Activated CD4-positive, alpha-beta memory T cell treated with anti-CD3 and anti-CD28 coated beads for 36 hours (primary cell): ENCODE results near the gene SALL1. TPM values are rescaled to one million over a fixed set of nuclear protein-coding genes. Genes with fewer than 3 reads are reported as not detected.

Experiments used
- CTCF ChIA-PET: fragments of 350-600 bp; sonication (Branson Sonifier 250); formaldehyde crosslinking; loops from one replicate; lab custom pipeline; 2021; ENCODE audit warnings: antibody characterized with exemption, inconsistent platforms; lab: Charles Lee
- POLR2A ChIA-PET: fragments of 350-600 bp; sonication (Branson Sonifier 250); formaldehyde crosslinking; loops from one replicate; lab custom pipeline; 2021; ENCODE audit warnings: antibody characterized with exemption; lab: Charles Lee
- DNase-seq: peaks from one replicate; pipeline ENCODE4 v3.0.0-alpha.2; 2020
- H3K27ac Mint-ChIP-seq: one replicate; pipeline ENCODE4 v1.8.0; 2021; ENCODE audit warnings: mixed read lengths
- H3K27me3 Mint-ChIP-seq: one replicate; pipeline ENCODE4 v1.8.0; 2021; ENCODE audit warnings: mixed read lengths
- H3K36me3 Mint-ChIP-seq: one replicate; pipeline ENCODE4 v1.8.0; 2021; ENCODE audit warnings: mixed read lengths
- H3K4me1 Mint-ChIP-seq: one replicate; pipeline ENCODE4 v1.8.0; 2021; ENCODE audit warnings: low read depth, mixed read lengths
- H3K4me3 Mint-ChIP-seq: one replicate; pipeline ENCODE4 v1.8.0; 2021; ENCODE audit warnings: mild to moderate bottlenecking, mixed read lengths
- H3K9me3 Mint-ChIP-seq: one replicate; pipeline ENCODE4 v1.8.0; 2021; ENCODE audit warnings: mixed read lengths
- intact Hi-C: fragments of 100-400 bp; cut with micrococcal nuclease; formaldehyde crosslinking; loops from one replicate; pipeline ENCODE4 v1.15.1; 2023
- total RNA-seq, 2 experiments: library from RNA; stranded (reverse); gene quantifications; one replicate each; pipeline ENCODE4 v1.2.3, GENCODE V29; 2021

SALL1 gene
- total RNA-seq, 2 experiments from 2014 or later: not detected

DNA sequence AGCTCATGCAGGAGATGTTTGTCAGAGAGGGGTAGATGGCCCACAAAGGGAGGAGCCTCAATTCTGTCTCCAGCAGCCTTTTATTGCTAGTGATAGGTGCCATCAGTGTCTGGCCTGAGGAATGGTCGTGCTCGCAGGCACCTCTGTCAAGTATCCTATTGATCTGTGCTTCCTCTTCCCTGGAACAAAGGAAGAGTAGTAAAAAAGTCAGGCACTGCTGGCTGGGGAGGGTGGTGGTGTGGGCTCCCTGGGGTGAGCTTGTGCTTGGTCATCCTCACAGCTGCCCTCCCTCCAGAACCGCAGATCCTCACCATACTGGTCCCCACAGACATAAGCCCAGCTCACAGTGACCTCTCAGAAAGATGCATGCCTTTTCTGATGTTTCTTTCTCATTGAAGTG lies 15.0 kb upstream of the SALL1 start:
- intact Hi-C loops: no loop called here
- POLR2A ChIA-PET: no interaction called here
- Mint-ChIP-seq H3K36me3 (no peaks in the 10 kb centered on the region), H3K27me3 (peaks cover 3% of the 10 kb centered on the region), H3K4me3 (no peak overlapping the region), H3K27ac (no peak overlapping the region), H3K4me1 (no peaks in the 10 kb centered on the region), H3K9me3 (no peaks in the 10 kb centered on the region)
- DNase-seq: no peak
- CTCF ChIA-PET: no interaction called here

DNA sequence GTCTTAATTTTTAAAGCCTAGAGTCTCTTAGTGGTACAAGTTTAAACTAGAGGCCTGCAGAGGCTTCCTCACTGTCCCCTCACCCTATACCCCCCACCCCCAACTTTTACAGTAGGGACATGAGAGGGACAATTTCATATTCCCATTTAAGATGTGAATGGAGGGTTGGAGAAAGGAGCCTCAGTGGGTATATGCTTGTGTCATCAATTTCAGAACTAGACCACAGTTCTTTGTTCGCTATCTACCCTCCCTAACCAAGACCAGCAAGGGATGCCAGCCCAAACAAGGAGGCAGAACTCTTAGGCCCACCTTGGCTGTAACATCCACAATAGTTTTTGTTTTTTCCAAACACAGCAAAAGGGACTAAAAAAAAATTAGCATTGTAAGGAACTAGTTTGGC lies 14.0 kb upstream of the SALL1 start:
- H3K36me3 Mint-ChIP-seq: no peaks in the 10 kb centered on the region
- no peak overlapping the region for H3K4me3 Mint-ChIP-seq
- ChIA-PET POLR2A (no interaction called here), CTCF (no interaction called here)
- intact Hi-C loops: no loop called here
- H3K27me3 Mint-ChIP-seq: peaks cover 5% of the 10 kb centered on the region
- H3K27ac Mint-ChIP-seq: no peak overlapping the region
- DNase-seq: no peak
- no peaks in the 10 kb centered on the region for H3K9me3 Mint-ChIP-seq
- no peaks in the 10 kb centered on the region for H3K4me1 Mint-ChIP-seq

DNA sequence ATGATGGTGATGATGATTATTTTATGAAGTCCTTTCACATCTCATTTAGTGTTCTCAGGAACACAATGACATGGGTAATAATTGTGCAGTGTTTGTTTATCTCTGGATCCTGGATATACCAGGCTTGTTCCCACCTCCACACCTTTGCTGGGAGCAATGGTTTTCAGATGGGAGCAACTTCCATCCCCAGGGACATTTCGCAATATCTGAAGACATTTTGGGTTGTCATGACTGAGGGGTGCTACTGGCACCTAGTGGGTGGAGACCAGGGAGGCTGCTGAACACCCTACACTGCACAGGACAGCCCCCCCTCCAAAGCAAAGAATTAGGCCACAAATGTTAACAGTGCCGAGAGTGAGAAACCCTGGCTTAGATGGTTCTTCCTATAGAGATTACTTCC lies 13.5 kb upstream of the SALL1 start:
- H3K9me3 Mint-ChIP-seq: no peaks in the 10 kb centered on the region
- intact Hi-C loops: no loop called here
- peaks cover 5% of the 10 kb centered on the region for H3K27me3 Mint-ChIP-seq
- H3K36me3 Mint-ChIP-seq: no peaks in the 10 kb centered on the region
- no peaks in the 10 kb centered on the region for H3K4me1 Mint-ChIP-seq
- DNase-seq: no peak
- POLR2A ChIA-PET: no interaction called here
- H3K4me3 Mint-ChIP-seq: no peak overlapping the region
- CTCF ChIA-PET: no interaction called here
- H3K27ac Mint-ChIP-seq: no peak overlapping the region

DNA sequence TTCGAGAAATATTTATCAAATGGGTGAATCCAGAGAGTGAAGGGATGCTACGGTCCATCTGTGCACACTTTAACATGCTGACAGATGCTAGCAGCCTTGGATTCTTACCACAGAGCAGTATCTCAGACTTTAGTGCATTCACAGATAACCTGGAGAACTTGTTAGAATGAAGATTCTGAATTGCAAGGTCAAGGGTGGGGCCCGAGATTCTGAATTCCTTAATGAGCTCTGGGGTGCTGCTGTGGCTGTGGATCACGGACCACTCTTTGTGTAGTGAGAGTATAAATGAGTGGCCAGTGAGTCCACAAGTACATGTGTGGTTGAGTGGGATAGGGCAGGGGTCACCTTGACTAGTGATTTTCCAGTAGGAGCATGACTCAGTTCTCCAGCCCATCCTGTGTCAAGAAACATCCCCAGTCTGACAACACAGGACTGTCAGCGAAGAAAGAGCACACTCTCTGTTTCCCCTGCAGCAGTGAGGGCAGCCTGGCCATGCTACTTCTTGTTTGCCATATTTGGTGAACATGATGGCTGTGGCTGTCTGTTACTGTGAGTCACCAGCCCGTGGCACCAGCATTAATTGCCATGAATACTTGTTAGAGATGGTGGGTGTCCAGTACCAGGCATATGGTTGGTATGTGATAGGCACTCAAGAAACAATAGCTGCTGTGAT lies 13.0 kb upstream of the SALL1 start:
- H3K36me3 Mint-ChIP-seq: no peaks in the 10 kb centered on the region
- ChIA-PET CTCF (no interaction called here), POLR2A (no interaction called here)
- no peak overlapping the region for H3K27ac Mint-ChIP-seq
- H3K27me3 Mint-ChIP-seq: peaks cover 5% of the 10 kb centered on the region
- H3K4me1 Mint-ChIP-seq: no peaks in the 10 kb centered on the region
- intact Hi-C loops: no loop called here
- no peaks in the 10 kb centered on the region for H3K9me3 Mint-ChIP-seq
- no peak for DNase-seq
- no peak overlapping the region for H3K4me3 Mint-ChIP-seq

DNA sequence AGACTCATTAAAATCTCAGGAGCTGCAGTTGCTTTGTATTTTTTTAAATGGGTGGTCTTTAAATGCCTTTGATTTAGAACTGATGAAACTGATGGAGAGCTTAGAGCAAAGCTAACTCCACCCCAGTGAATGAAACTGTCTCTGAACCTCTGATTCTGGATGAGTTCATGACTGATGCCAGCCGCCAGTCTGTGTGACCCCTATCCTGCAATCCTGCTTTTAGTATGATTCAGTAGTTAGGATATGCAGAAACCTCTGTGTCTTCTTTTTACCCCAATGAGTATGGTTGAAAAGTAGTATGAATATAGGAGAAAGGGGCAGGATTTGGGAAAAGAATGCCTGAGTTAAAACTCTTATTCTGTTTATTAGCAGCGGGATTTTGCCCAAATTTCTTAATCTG lies 12.3 kb upstream of the SALL1 start:
- H3K9me3 Mint-ChIP-seq: no peaks in the 10 kb centered on the region
- H3K36me3 Mint-ChIP-seq: no peaks in the 10 kb centered on the region
- ChIA-PET CTCF (no interaction called here), POLR2A (no interaction called here)
- intact Hi-C loops: no loop called here
- no peak overlapping the region for H3K27ac Mint-ChIP-seq
- H3K4me3 Mint-ChIP-seq: no peak overlapping the region
- no peak for DNase-seq
- H3K27me3 Mint-ChIP-seq: peaks cover 5% of the 10 kb centered on the region
- H3K4me1 Mint-ChIP-seq: no peaks in the 10 kb centered on the region

DNA sequence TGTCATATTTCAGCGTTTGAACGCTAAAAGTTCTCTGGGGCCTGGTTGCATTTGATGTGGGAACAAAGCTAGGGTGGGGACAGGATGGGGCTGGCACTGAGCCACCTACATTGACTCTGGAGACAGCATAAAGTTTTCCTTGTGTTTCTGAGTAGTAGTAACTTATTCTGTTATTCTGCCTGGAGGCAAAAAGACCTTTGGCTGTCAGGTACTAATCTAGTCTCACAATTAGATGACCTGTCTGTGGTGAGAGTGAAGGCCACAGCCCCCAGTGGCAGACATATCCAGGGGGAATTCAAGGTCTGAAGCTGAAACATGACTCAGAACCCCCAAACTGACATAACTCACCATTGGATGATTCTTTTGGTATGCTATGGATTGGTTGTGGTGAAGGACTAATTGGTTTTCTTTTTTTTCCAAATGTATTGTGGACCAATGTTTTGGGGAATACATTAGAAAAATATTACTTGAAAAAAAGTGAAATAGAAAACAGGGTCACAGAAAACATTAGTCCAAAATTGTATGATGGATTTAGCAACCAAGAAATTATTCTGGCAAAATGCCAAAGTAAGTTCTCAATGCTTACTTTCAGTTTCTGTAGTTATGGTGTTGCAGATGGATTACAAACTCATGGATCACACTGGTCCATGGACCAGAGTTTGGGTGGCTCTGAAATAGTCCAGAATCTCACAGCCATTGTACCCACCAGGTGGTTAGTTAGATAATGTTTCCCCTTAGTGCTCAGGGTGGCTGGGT lies 10.5 kb upstream of the SALL1 start:
- H3K9me3 Mint-ChIP-seq: no peaks in the 10 kb centered on the region
- no peak overlapping the region for H3K27ac Mint-ChIP-seq
- intact Hi-C loops: no loop called here
- H3K36me3 Mint-ChIP-seq: no peaks in the 10 kb centered on the region
- no peaks in the 10 kb centered on the region for H3K4me1 Mint-ChIP-seq
- peaks cover 19% of the 10 kb centered on the region for H3K27me3 Mint-ChIP-seq
- ChIA-PET CTCF (no interaction called here), POLR2A (no interaction called here)
- no peak for DNase-seq
- H3K4me3 Mint-ChIP-seq: no peak overlapping the region

DNA sequence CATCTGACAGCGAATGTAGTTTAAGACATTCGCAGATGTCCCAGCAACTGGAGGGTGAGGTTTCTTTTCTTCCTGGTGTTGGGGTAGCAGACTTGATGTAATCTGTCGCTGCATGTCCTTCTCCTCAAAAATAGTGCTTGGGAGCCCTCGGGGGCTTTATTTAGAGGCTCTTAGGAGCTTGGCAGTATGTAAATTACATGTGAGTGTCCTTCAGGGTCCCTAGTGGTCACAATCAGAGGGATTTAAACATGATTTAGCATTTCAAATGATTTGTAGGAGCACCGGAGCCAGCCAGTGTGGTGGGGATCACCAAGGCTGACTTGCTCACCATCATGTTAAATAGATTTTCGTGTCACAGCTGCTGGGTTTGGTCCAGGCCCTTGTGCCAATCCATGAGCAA lies 8.8 kb upstream of the SALL1 start:
- no peak overlapping the region for H3K27ac Mint-ChIP-seq
- no peaks in the 10 kb centered on the region for H3K9me3 Mint-ChIP-seq
- POLR2A ChIA-PET: no interaction called here
- intact Hi-C loops: no loop called here
- no peak overlapping the region for H3K4me3 Mint-ChIP-seq
- no peaks in the 10 kb centered on the region for H3K4me1 Mint-ChIP-seq
- peaks cover 34% of the 10 kb centered on the region for H3K27me3 Mint-ChIP-seq
- H3K36me3 Mint-ChIP-seq: no peaks in the 10 kb centered on the region
- DNase-seq: no peak
- CTCF ChIA-PET: no interaction called here

DNA sequence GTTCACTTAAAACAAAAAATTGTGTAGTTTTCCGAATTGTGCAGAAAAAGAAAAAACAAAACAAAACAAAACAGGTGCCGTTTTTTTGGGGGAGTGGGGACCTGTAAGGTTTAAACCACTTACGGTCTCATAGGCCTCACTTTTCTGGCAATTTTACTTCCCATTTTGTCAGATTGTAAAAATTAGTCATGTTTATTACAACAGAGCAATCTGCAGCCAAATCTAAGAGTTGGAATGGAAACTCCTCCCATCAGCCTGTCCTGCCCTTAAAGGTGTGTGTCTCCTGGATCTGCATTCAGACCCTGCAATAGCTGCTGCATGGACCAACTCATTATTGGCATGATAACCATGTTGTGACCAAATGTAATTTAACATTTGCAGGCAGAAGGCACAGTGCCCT lies 8.2 kb upstream of the SALL1 start:
- H3K27me3 Mint-ChIP-seq: peaks cover 37% of the 10 kb centered on the region
- intact Hi-C loops: no loop called here

DNA sequence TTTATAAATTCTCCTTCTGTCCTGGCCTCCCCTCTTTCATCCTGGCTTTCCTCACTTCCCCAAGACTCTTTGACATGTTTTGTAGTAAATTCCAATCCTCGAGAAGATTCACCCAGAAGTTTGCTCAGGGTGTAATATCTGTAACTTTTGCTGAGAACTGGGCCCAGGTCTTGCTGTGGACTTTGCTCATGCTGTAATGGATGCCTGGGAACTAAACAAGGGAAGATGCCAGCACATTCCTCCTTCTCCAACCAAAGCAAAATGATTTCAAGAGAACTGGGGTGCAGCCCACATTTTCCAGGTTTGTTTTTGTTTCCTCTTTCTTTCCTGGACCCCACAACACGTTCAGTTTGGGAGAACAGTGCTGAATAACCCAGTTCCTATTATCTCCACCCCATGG lies 6.6 kb upstream of the SALL1 start:
- H3K27me3 Mint-ChIP-seq: peaks cover 53% of the 10 kb centered on the region
- CTCF ChIA-PET: no interaction called here
- H3K4me1 Mint-ChIP-seq: peaks cover 6% of the 10 kb centered on the region
- H3K36me3 Mint-ChIP-seq: peaks cover 3% of the 10 kb centered on the region
- no peak for DNase-seq
- no peaks in the 10 kb centered on the region for H3K9me3 Mint-ChIP-seq
- POLR2A ChIA-PET: no interaction called here
- no peak overlapping the region for H3K4me3 Mint-ChIP-seq
- no peak overlapping the region for H3K27ac Mint-ChIP-seq
- intact Hi-C loops: no loop called here

More for the DNA sequence above, 8.2 kb upstream of the SALL1 start:
- Mint-ChIP-seq H3K9me3 (no peaks in the 10 kb centered on the region), H3K27ac (no peak overlapping the region), H3K4me3 (no peak overlapping the region), H3K4me1 (no peaks in the 10 kb centered on the region), H3K36me3 (peaks cover under 1% of the 10 kb centered on the region)
- POLR2A ChIA-PET: no interaction called here
- CTCF ChIA-PET: no interaction called here
- DNase-seq: no peak

DNA sequence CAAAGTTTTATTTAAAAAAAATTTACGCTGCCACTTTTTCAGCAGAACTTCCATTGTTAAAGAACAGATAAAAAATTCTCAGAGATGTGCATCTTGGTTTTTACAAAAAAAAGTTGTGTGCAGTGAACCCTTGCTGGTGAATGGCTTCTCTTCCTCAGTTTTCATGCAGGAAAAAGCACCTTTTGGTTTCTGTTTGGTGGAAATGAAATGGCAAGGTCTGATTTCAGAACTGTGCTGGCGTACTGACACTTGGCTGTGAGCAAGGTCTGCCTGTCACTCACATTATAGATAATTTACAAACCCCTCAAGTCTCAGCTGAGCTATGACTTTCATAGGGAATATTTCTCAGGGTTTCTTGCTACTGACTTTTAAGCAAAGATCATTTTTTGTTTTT lies 5.7 kb upstream of the SALL1 start:
- DNase-seq: no peak
- peaks cover 4% of the 10 kb centered on the region for H3K36me3 Mint-ChIP-seq
- no peak overlapping the region for H3K4me3 Mint-ChIP-seq
- CTCF ChIA-PET: no interaction called here
- peaks cover 54% of the 10 kb centered on the region for H3K27me3 Mint-ChIP-seq
- intact Hi-C loops: no loop called here
- H3K27ac Mint-ChIP-seq: no peak overlapping the region
- no peaks in the 10 kb centered on the region for H3K9me3 Mint-ChIP-seq
- POLR2A ChIA-PET: no interaction called here
- peaks cover 7% of the 10 kb centered on the region for H3K4me1 Mint-ChIP-seq

DNA sequence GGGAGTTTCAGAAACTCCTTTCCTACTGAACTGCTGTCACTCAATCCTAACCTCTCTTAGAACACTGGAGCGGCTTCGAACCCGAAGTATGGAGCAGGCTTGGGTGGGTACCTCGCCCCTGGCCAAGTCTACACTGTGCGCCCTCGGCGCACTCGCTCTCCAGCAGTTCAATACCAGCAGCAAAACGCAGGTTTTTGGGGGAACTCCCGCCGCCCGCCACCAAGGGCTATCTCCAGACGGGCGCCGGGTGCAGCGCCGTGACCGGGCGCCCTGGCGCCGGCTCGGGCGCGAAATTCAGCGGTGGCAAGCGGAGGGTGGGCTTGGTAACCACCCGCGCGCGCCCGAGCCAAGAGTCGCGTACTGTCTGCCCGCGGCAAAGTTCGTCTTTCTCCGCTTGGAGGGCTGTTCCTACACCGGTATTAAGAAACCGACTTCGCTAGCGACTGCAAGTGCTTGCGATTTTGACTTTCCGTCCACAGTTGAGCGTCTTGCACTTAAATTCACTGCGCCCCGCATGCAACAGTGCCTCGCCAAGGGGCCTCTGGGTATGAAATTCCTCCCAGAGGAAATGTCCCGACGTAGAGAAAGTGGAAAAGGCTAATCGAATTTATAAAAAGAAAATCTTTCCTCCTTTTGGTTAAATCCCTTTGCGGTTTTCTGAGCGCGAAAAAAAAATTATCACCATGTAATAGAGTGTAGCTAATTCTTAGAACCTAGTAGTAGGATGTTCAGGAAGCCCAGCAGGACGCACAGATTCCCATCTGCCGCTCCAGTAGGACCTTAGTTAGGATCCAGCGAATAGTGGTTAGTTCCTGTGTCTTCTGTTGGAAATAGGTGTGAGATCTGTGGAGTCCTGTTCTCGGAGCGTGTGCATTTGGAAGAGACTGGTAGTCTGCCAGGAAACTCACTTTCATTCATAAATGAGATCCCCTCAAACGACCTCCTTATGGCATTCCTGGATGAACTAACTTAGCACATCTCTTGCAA lies 5.0 kb upstream of the SALL1 start:
- H3K9me3 Mint-ChIP-seq: no peaks in the 10 kb centered on the region
- CTCF ChIA-PET: no interaction called here
- DNase-seq: no peak
- no peak overlapping the region for H3K27ac Mint-ChIP-seq
- peaks cover 7% of the 10 kb centered on the region for H3K4me1 Mint-ChIP-seq
- intact Hi-C loops: no loop called here
- POLR2A ChIA-PET: no interaction called here
- no peak overlapping the region for H3K4me3 Mint-ChIP-seq
- H3K36me3 Mint-ChIP-seq: peaks cover 4% of the 10 kb centered on the region
- peaks cover 53% of the 10 kb centered on the region for H3K27me3 Mint-ChIP-seq

DNA sequence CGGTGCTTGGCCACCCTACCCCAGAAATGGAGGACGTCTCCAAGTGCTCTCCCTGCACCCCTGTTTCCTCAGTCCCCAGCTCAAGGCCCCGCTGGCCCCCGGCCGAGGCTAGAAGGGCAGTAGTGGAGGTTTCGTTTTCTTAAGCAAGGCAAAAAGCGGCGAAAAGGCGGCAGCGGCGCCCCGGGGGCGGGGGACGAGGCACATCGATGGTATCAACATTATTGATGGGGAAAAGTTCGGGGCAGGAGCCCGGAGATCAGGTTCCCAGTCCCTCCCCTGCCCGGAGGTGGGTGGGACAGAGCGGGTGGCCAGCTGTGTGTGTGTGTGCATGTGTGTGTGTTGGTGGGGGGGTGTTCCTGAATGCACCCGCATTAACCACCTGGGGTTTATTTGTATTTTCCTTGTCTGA lies 4.1 kb upstream of the SALL1 start:
- H3K27me3 Mint-ChIP-seq: peaks cover 58% of the 10 kb centered on the region
- POLR2A ChIA-PET: no interaction called here

More for the DNA sequence above, 4.1 kb upstream of the SALL1 start:
- Mint-ChIP-seq H3K4me3 (no peak overlapping the region), H3K9me3 (no peaks in the 10 kb centered on the region), H3K36me3 (peaks cover 4% of the 10 kb centered on the region), H3K4me1 (peaks cover 10% of the 10 kb centered on the region), H3K27ac (no peak overlapping the region)
- CTCF ChIA-PET: no interaction called here
- intact Hi-C loops: no loop called here
- DNase-seq: no peak
